ENCODE data around the gene TENM4. TPM values are rescaled to one million over a fixed set of nuclear protein-coding genes. Genes with fewer than 3 reads are reported as not detected.

The TENM4 gene
- total and polyA plus RNA-seq, 2 of the 13 experiments (the other 11 are each of a cell fraction or from before 2014, with no cell fraction given): not detected

DNA sequence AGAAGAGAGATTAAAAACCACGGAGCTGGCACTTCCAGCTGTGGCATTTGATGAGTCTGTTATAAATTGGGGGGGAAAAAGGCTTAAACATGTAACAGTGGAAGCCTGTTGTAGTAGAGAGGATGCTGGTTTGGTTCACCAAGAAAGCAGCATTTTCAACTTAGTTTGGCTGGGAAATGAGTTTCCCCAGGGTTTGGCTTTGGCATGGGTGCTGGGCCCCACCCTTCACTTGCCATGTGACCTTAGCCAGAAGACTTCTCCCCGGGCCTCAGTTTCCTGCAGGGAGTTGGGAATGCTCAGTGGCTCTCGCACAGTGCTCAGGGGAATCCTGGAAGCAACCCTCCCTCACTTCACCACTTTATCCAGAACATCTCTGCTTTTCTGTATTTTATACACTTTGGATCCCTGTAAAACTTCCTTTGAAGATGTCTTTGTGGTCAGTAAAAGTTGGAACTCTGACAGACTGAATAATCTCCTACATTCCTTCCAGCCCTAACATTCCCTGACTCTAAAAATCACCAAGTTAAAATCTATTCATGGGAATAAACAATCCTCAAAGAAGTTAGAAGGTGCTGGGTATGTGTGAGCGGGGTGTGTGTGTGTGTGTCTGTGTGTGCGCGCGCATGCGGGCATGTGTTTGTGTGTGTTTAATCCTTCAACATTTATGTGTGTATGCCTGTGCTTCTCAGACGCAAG, 166.0 kb downstream of the TENM4 start:
- H3K4me3 ChIP-seq (replicated peaks in 1 of 3; ENCODE audit: insufficient read depth in 1 of 3, low read depth in 2 of 3, low read length in 3 of 3): no peak overlapping the region
- H3K4me1 ChIP-seq (ENCODE audit: insufficient read depth, low read length): no peaks in the 10 kb centered on the region
- WGBS (ENCODE audit: low lambda C conversion rate): 42% methylated on average over 9 of the region's 9 CpGs
- in situ Hi-C loops (cut with HindIII; ENCODE audit: extremely low pct_ligation_motif_present, low pct_unique_long_range_greater_than_20kb) (no loop called here), intact Hi-C loops (cut with micrococcal nuclease; ENCODE audit: unreplicated experiment) (no loop called here)
- no peaks in the 10 kb centered on the region for H3K9me3 ChIP-seq (ENCODE audit: low read length)
- peaks cover 0 to 9% of the 10 kb centered on the region in 2 experiments; a peak in 2 of 5 replicates for H3K27me3 ChIP-seq (ENCODE audit: control insufficient read depth in 1 of 2, insufficient read depth in 2 of 2, low read length in 2 of 2)
- ChIA-PET POLR2A (no interaction called here), CTCF (ENCODE audit: low intra/inter-chr PET ratio, low total read pairs) (no interaction called here)
- no peaks in the 10 kb centered on the region for H3K36me3 ChIP-seq (replicated peaks in 1 of 2; ENCODE audit: control insufficient read depth in 1 of 2, insufficient read depth in 2 of 2, low read length in 2 of 2)
- H3K4me2 ChIP-seq (ENCODE audit: low read depth, low read length): no peak overlapping the region
- no peak for ATAC-seq
- no peak for DNase-seq (ENCODE audit: low spot score)
- no peak overlapping the region for H2AFZ ChIP-seq (ENCODE audit: low read length)
- H3K27ac ChIP-seq (ENCODE audit: extremely low read length, insufficient read depth, low read length): no peak overlapping the region
- H3K79me2 ChIP-seq (ENCODE audit: insufficient read depth, low read length): no peaks in the 10 kb centered on the region
- no peaks in the 10 kb centered on the region for H4K20me1 ChIP-seq (ENCODE audit: insufficient read depth, low read length)
- no peak overlapping the region for H3K9ac ChIP-seq (ENCODE audit: insufficient read depth, low read depth, low read length)
- FAIRE-seq: no peak
- BruUV-seq (replicated peaks): no TSS peak
- TF ChIP-seq ZFP36 (IDR thresholded peaks at IDR 0.05; ENCODE audit: borderline replicate concordance, low read depth, low read length, partially characterized antibody): no peak
- TF ChIP-seq, protein P1, sequence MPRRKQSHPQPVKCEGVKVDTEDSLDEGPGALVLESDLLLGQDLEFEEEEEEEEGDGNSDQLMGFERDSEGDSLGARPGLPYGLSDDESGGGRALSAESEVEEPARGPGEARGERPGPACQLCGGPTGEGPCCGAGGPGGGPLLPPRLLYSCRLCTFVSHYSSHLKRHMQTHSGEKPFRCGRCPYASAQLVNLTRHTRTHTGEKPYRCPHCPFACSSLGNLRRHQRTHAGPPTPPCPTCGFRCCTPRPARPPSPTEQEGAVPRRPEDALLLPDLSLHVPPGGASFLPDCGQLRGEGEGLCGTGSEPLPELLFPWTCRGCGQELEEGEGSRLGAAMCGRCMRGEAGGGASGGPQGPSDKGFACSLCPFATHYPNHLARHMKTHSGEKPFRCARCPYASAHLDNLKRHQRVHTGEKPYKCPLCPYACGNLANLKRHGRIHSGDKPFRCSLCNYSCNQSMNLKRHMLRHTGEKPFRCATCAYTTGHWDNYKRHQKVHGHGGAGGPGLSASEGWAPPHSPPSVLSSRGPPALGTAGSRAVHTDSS (CRISPR knock-in tag; conservative IDR thresholded peaks at IDR 0.05): no peak
- TF ChIP-seq, protein P2, sequence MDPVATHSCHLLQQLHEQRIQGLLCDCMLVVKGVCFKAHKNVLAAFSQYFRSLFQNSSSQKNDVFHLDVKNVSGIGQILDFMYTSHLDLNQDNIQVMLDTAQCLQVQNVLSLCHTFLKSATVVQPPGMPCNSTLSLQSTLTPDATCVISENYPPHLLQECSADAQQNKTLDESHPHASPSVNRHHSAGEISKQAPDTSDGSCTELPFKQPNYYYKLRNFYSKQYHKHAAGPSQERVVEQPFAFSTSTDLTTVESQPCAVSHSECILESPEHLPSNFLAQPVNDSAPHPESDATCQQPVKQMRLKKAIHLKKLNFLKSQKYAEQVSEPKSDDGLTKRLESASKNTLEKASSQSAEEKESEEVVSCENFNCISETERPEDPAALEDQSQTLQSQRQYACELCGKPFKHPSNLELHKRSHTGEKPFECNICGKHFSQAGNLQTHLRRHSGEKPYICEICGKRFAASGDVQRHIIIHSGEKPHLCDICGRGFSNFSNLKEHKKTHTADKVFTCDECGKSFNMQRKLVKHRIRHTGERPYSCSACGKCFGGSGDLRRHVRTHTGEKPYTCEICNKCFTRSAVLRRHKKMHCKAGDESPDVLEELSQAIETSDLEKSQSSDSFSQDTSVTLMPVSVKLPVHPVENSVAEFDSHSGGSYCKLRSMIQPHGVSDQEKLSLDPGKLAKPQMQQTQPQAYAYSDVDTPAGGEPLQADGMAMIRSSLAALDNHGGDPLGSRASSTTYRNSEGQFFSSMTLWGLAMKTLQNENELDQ (CRISPR knock-in tag; IDR thresholded peaks at IDR 0.05; ENCODE audit: borderline replicate concordance): no peak
- TF ChIP-seq ZNF263 (CRISPR knock-in tag; IDR thresholded peaks at IDR 0.05): no peak
- TF ChIP-seq ZNF143 (CRISPR knock-in tag; IDR thresholded peaks at IDR 0.05): no peak
- TF ChIP-seq RFXANK (CRISPR knock-in tag; IDR thresholded peaks at IDR 0.05): no peak
- TF ChIP-seq ZNF790 (CRISPR knock-in tag; IDR thresholded peaks at IDR 0.05; ENCODE audit: borderline replicate concordance): no peak
- no peak for TF ChIP-seq ZBTB38 (CRISPR knock-in tag; IDR thresholded peaks at IDR 0.05)
- no peak for TF ChIP-seq NFE2L1 (CRISPR knock-in tag; IDR thresholded peaks at IDR 0.05; ENCODE audit: borderline replicate concordance)
- TF ChIP-seq, protein P3, sequence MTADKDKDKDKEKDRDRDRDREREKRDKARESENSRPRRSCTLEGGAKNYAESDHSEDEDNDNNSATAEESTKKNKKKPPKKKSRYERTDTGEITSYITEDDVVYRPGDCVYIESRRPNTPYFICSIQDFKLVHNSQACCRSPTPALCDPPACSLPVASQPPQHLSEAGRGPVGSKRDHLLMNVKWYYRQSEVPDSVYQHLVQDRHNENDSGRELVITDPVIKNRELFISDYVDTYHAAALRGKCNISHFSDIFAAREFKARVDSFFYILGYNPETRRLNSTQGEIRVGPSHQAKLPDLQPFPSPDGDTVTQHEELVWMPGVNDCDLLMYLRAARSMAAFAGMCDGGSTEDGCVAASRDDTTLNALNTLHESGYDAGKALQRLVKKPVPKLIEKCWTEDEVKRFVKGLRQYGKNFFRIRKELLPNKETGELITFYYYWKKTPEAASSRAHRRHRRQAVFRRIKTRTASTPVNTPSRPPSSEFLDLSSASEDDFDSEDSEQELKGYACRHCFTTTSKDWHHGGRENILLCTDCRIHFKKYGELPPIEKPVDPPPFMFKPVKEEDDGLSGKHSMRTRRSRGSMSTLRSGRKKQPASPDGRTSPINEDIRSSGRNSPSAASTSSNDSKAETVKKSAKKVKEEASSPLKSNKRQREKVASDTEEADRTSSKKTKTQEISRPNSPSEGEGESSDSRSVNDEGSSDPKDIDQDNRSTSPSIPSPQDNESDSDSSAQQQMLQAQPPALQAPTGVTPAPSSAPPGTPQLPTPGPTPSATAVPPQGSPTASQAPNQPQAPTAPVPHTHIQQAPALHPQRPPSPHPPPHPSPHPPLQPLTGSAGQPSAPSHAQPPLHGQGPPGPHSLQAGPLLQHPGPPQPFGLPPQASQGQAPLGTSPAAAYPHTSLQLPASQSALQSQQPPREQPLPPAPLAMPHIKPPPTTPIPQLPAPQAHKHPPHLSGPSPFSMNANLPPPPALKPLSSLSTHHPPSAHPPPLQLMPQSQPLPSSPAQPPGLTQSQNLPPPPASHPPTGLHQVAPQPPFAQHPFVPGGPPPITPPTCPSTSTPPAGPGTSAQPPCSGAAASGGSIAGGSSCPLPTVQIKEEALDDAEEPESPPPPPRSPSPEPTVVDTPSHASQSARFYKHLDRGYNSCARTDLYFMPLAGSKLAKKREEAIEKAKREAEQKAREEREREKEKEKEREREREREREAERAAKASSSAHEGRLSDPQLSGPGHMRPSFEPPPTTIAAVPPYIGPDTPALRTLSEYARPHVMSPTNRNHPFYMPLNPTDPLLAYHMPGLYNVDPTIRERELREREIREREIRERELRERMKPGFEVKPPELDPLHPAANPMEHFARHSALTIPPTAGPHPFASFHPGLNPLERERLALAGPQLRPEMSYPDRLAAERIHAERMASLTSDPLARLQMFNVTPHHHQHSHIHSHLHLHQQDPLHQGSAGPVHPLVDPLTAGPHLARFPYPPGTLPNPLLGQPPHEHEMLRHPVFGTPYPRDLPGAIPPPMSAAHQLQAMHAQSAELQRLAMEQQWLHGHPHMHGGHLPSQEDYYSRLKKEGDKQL (CRISPR knock-in tag; IDR thresholded peaks at IDR 0.05; ENCODE audit: low read depth): no peak
- TF ChIP-seq ZNF33B (CRISPR knock-in tag; IDR thresholded peaks at IDR 0.05): no peak
- no peak for TF ChIP-seq POLR2AphosphoS5 (IDR thresholded peaks at IDR 0.05; ENCODE audit: low read depth, low read length)
- TF ChIP-seq FOXA3 (CRISPR knock-in tag; IDR thresholded peaks at IDR 0.05): no peak
- TF ChIP-seq KDM6A (CRISPR knock-in tag; IDR thresholded peaks at IDR 0.05; ENCODE audit: low read depth): no peak

Measured in HepG2 (cell line).